Right kidney (tissue), 9 donors: ENCODE data around the gene P3H2.
"Not testable (repeated sequence)": the region's sequence is repeated elsewhere in the genome, so short reads cannot be mapped to it uniquely, and the experiment has no call there.

ENCODE experiments used
- DNase-seq: peaks from one replicate; pipeline ENCODE4 v3.0.0-alpha.2; 2016
- long read RNA-seq, 8 donors: transcript quantifications; one replicate each; lab custom pipeline, GENCODE V29; 2026

Gene P3H2, protein sequence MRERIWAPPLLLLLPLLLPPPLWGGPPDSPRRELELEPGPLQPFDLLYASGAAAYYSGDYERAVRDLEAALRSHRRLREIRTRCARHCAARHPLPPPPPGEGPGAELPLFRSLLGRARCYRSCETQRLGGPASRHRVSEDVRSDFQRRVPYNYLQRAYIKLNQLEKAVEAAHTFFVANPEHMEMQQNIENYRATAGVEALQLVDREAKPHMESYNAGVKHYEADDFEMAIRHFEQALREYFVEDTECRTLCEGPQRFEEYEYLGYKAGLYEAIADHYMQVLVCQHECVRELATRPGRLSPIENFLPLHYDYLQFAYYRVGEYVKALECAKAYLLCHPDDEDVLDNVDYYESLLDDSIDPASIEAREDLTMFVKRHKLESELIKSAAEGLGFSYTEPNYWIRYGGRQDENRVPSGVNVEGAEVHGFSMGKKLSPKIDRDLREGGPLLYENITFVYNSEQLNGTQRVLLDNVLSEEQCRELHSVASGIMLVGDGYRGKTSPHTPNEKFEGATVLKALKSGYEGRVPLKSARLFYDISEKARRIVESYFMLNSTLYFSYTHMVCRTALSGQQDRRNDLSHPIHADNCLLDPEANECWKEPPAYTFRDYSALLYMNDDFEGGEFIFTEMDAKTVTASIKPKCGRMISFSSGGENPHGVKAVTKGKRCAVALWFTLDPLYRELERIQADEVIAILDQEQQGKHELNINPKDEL
- long read RNA-seq, donor 1, transcript P3H2-201 (15 exons, 3,509 nt) = major isoform, 15 of 16 reads
- long read RNA-seq, donor 1, partial matches to known transcripts = 0 of 16 reads
- long read RNA-seq, donor 1, other reads (novel, unspliced or antisense) = 0 of 16 reads
- long read RNA-seq, donor 2, transcript P3H2-201 (15 exons, 3,509 nt) = major isoform, 6 of 8 reads
- long read RNA-seq, donor 2, partial matches to known transcripts = 0 of 8 reads
- long read RNA-seq, donor 2, other reads (novel, unspliced or antisense) = 0 of 8 reads
- long read RNA-seq, donor 3, transcript P3H2-201 (15 exons, 3,509 nt) = major isoform, 13 of 17 reads
- long read RNA-seq, donor 3, partial matches to known transcripts = 0 of 17 reads
- long read RNA-seq, donor 3, other reads (novel, unspliced or antisense) = 0 of 17 reads
- long read RNA-seq, donor 4, transcript P3H2-201 (15 exons, 3,509 nt) = major isoform, 15 of 28 reads
- long read RNA-seq, donor 4, transcript P3H2-210 (2 exons, 472 nt) = minor isoform, 6 of 28 reads
- long read RNA-seq, donor 4, partial matches to known transcripts = 6 of 28 reads
- long read RNA-seq, donor 4, other reads (novel, unspliced or antisense) = 0 of 28 reads
- long read RNA-seq, donor 5, transcript P3H2-201 (15 exons, 3,509 nt) = major isoform, 15 of 21 reads
- long read RNA-seq, donor 5, partial matches to known transcripts = 5 of 21 reads
- long read RNA-seq, donor 5, other reads (novel, unspliced or antisense) = 0 of 21 reads
- long read RNA-seq, donor 6, transcript P3H2-201 (15 exons, 3,509 nt) = major isoform, 22 of 35 reads
- long read RNA-seq, donor 6, partial matches to known transcripts = 11 of 35 reads
- long read RNA-seq, donor 6, other reads (novel, unspliced or antisense) = 0 of 35 reads
- long read RNA-seq, donor 7, transcript P3H2-210 (2 exons, 472 nt) = minor isoform, 5 of 33 reads
- long read RNA-seq, donor 7, transcript P3H2-201 (15 exons, 3,509 nt) = major isoform, 22 of 33 reads
- long read RNA-seq, donor 7, partial matches to known transcripts = 6 of 33 reads
- long read RNA-seq, donor 7, other reads (novel, unspliced or antisense) = 0 of 33 reads
- long read RNA-seq, donor 8, transcript P3H2-201 (15 exons, 3,509 nt) = major isoform, 22 of 26 reads
- long read RNA-seq, donor 8, partial matches to known transcripts = 0 of 26 reads
- long read RNA-seq, donor 8, other reads (novel, unspliced or antisense) = 0 of 26 reads

DNA sequence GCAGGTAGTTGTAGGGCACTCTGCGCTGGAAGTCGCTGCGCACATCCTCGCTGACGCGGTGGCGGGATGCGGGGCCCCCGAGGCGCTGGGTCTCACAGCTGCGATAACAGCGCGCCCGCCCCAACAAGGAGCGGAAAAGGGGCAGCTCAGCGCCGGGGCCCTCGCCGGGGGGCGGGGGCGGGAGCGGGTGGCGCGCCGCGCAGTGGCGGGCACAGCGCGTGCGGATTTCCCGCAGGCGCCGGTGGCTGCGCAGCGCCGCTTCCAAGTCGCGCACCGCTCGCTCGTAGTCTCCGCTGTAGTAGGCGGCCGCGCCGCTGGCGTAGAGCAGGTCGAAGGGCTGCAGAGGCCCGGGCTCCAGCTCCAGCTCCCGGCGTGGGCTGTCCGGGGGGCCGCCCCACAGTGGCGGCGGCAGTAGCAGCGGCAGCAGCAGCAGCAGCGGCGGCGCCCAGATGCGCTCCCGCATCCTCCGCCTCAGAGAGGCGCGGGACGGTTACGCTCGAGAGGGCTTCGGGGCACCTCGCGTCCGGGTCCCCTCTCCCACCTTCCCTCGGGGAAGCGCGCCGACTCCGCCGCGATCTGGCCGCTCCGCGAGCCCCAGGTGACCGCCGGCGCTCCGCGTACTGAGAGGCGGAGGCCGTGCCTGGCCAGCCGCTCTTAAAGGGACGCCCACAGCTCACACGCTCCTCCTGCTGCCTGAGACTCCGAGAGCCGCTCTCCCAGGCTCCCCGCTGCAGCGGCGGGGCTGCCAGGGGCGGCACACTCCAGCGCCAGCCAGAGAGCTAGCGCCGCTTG, at the start of gene P3H2:
Gene P3H2 (minus strand): TSS at position 629 of the 792 bp plus-strand sequence. CDS start 166 bp downstream, at position 463.
- DNase-seq = peak; percentile 99

DNA sequence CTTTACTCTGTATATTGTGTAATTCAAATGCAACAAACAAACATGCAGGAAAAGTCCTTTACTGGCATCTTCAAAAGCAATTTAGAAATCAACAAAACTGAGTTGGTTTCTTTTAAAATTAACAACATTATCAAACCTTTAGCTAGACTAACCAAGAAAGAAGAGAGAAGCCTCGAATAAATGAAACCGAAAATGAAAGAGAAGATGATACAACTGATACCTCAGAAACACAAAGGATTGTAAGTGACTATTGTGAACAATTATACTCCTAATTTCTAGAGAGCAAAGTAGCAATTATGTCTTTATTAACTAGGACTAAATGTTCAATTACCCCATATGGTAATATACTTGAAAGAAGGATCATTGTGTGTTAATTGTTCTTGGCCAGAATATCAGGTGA, 49.2 kb upstream of the P3H2 start:
- no peak for DNase-seq

DNA sequence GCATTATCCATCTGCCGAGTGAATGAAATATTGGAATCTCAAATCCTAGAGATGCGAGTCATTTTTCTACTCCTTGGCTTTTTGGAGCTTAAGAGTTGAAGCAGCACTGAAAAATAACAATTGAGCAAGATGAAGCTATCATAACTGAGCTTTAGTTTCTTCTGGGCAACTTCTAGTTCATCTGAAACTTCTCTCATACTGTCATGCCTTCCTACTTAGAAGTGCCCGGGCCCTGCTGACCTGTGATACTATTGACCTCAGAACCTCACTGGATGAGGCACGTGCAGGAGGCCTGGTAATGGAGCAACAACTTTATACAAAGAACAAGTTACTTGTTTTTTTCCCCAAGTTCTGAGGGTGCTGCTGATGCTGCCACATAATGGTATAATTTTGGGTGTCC, 48.5 kb upstream of the P3H2 start:
- DNase-seq = no peak

DNA sequence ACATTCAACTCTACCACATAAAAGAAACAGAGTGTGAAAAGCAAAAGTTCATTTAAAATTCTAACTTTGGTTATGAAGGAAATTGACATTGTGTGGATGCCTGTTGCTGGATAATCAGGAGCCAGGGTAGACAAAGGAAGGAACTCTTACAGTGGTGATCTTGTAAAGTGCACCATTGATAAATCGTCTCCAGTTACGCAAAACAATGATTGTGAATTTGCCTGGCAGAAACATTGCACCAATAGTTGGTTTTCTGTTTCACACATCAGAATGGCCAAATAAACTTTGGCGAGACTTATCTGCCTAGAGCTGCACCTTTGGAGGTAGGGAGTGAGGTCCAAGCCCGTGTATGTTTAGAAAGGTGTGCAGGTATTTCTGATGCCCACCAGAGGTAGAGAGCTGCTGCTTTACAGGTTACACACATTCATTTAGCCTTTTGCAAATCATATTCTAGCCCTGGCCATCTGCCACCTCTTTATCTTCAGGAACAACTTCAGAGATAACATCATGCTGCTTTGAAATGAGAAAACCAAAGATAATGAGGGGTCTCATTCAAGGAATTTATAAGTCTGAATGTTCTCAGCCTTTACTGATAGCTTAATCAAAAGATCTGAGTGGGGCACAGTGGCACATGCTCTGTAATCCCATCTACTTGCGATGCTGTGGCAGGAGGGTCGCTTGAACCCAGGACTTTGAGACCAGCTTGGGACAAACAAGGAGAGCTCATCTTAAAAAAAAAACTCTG, 47.4 kb upstream of the P3H2 start:
- no peak for DNase-seq

DNA sequence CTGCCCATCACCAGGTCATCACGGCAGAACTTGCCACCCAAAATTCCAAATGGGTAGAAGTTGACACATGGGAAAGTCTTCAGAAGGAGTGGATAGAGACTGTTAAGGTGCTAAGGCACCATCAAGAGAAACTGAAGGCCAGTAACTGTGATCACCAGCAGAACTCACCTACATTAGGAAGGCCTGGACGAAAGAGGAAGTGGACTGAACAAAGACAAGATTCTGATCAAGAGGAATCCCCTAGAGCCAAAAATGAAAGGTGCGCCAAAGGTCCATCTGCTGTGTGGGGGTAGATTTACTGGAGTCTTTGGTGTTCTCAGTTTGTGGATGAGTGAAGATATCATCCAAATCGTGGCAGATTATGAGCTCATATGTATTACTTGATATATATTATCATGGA, 46.3 kb upstream of the P3H2 start:
- DNase-seq = no peak

DNA sequence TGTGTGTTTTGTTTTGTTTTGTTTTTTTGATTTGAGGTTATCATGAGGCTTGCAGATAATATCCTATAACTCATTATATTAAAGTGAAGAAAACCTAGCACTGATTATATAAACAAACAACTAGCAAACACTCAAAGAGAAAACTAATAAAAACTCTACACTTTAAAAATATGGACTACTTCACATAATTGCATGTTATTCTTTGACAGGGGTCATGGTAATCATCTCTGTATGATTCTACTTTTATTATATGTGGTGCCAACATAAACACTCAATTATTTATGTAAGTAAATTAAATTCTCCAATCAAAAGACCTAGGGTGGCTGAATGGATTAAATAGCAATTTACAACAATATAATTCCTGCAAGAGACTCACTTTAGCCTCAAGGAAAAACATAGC, 44.6 kb upstream of the P3H2 start:
- DNase-seq = no peak

DNA sequence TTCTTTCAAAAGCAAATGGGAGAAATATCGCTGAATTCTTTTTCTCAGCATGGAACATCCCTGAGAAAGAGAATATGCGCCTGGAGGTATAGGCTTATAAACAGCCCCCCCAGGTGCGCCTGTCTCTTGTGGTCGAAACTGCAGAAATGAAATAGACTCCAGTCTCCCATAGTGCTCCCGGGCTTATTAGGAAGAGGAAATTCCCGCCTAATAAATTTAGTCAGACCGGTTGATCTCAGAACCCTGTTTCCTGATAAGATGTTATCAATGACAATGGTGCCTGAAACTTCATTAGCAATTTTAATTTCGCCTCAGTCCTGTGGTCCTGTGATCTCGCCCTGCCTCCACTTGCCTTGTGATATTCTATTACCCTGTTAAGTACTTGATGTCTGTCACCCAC, 41.3 kb upstream of the P3H2 start:
- DNase-seq = not testable (repeated sequence)

DNA sequence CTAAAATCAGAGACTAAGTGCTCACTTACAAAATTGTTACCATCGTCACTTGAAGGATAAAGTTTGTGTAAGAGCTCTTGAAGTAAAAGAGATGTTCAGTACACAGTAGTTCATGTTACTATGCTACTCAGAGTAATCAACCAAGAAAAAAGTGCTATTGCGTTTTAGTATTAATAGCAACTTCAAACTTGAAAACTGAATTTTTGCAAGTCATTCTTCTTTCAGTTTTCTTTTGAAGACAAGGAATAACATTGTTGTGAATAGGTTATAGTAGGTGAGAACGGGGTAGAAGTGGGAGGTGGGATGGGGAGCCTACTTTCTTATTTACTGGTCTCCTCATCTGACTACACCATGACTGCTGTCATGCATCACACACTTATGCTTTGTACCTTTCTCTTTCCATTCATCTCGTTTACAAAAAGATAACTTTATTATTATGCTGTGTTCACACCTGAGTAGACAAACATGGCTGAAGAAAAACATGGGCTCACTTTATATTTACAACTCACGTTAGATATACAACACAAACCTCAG, 39.3 kb upstream of the P3H2 start:
- no peak for DNase-seq

DNA sequence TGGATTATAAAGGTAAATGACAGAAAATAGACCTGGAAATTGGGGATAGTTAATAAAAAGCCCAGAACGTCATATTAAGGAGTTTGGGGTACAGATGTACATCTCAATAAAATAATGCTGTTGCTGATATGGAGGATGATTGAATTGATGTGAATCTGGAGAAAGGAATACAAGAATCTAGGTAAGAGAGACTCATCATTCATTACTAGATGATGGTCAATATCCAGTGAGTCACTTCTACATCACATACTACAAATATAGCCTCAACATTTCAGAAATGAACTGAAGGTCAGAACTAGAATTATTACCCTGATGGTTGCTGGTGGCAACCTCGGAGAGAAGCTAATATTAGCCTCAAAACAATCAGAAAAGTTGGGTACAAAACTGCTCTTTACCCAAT, 37.6 kb upstream of the P3H2 start:
- DNase-seq = no peak

DNA sequence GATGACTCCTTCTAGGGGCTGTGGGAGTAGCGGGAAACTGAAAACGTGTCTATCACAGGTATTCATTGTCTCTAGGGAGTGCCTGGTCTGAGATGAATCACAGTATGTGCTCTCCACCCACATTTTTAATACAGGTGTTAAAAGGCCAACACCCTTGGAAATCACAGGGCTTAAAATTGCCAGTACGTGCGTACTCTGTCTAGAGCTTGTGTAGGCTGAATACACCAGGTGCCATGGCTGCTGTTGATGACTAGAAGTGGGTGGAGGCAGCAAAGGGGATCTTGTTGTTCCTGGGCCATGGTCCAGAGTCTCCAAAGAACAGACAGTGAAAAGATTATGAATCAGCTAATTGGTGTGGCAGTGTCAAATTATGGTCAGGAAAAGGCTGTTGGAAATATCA, 35.1 kb upstream of the P3H2 start:
- no peak for DNase-seq

DNA sequence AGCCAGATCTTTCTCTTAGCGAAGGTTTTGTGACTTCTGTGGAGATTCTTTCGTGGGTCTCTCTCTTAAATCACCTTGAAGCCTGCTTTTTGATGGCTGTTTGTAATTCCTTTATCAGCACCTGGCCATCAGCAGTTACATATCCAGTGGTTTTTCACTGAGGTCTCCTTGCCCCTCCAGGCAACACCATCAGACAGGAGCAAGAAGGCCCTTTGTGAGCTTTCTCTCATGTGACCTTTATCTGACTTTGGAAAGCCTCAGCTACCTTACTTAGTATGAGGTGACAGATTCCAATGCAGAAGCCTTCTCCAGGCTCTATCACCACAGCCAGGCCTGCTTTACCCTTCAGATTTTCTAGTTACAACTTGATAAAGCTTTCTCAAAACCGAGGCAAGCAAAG, 30.0 kb upstream of the P3H2 start:
- DNase-seq = no peak

DNA sequence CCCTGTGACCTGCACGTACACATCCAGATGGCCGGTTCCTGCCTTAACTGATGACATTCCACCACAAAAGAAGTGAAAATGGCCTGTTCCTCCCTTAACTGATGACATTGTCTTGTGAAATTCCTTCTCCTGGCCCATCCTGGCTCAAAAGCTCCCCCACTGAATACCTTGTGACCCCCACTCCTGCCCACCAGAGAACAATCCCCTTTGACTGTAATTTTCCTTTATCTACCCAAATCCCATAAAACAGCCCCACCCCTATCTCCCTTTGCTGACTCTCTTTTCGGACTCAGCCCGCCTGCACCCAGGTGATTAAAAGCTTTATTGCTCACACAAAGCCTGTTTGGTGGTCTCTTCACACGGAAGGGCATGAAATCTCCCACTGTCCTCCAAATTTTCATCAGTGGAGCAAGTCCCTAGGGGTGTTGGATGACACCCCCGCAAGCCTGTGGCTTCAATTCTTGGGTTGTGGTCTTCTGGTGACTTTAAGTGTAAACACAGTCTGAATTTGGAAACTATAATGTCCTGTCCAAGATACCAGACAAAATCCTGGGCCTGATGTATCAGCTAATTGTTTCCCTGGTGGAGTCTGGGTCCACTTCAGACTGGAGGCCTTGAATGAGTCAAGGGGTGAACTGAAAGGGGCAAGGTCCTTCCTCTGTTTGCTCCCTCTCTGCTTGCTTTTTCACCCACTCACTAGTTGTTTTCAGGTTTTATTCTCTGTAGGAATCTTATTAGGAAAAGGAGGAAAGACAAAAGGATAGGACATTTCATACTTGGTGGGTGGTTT, 29.3 kb upstream of the P3H2 start:
- DNase-seq = not testable (repeated sequence)

DNA sequence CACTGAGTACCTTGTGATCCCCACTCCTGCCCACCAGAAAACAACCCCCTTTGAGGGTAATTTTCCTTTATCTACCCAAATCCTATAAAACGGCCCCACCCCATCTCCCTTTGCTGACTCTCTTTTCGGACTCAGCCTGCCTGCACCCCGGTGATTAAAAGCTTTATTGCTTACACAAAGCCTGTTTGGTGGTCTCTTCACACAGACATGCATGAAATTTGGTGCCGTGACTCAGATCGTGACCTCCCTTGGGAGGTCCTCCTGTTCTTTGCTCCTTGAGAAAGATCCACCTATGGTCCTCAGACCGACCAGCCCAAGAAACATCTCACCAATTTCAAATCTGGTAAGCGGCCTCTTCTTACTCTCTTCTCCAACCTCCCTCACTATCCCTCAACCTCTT, 24.1 kb upstream of the P3H2 start:
- DNase-seq = not testable (repeated sequence)

DNA sequence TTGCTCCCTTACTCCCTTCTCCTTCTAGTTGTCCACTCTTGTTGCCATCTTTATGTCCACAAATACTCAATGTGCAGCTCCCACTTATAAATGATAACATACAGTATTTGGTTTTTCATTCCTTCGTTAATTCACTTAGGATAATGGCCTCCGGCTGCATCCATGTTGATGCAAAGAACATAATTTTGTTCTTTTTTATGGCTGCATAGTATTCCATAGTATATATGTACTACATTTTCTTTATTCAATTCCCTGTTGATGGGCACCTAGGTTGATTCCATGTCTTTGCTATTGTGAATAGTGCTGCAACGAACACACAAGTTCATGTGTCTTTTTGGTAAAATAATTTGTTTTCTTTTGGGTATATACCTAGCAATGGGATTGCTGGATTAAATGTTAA, 21.3 kb upstream of the P3H2 start:
- DNase-seq = no peak

DNA sequence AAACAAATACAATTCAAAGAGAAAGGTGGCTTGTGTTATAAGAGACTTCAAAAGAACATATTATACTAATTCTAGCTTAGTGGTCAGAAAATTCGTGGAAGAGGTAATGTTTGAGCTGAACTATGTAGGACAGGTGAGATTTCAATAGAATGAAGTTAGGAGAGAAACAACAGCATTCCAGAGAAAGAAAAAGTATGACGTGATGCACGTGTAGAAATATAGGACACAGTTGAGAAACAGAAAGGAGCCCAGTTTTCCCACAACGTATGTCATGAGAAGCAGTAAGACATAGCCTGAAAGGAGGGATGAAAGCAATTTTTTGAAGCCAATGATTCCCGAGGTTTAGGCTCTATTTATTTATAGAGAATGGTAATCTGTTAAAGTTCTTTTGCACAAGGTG, 18.7 kb upstream of the P3H2 start:
- no peak for DNase-seq

DNA sequence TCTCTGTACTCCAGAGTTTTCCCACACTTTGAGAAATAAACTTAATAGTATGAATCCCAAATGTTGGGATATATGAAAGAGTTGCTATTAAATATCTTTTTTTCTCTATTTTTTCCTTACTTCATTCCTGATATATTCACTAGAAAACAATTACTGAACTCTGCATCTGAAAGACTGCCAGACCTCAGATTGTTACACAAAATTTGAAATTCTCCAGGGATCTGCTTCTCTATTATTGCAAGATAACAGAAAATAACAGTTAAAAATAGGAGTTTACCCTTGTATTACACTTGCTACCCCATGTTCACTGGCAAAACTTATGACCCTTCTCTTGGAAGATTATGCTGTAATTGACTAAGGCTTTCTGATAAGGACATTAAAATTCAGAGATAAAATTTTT, 11.7 kb upstream of the P3H2 start:
- no peak for DNase-seq

DNA sequence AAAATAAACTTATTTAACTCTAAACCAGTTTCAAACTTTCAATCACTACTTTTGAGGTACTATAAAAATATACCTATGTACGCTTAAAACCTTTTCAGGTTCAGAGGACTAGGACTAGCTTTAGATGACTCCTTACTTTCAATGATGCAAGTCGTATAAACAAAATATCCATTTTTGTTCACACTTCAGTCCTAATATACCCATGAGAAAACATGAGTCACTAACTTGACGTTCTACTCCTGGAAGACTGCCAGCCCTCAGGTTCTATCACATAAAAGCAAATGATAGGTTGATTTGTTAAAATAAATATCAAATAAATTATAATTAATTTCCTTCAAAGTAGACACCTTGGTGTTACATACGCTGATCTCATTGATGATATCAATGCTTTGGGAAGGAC, 10.6 kb upstream of the P3H2 start:
- DNase-seq = no peak

DNA sequence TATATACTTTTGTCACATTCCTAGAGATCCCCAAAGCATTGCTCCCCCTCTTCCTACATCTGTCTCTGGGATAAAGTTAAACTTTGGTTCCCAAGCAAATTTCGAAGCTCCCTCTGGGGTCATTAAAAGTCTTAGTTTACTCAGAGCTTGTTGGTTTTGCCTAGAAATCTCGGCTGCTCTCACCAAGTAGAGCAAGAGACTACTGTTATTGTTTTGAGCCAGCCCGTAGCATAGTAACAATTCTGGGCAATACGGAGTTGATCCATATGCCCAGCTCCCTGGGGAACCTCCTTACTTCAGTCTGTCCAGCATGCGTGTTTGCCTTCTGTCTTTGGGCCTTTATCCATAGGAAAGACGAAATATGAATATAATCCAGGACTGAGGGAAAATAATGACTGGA, 10.0 kb upstream of the P3H2 start:
- DNase-seq = no peak

DNA sequence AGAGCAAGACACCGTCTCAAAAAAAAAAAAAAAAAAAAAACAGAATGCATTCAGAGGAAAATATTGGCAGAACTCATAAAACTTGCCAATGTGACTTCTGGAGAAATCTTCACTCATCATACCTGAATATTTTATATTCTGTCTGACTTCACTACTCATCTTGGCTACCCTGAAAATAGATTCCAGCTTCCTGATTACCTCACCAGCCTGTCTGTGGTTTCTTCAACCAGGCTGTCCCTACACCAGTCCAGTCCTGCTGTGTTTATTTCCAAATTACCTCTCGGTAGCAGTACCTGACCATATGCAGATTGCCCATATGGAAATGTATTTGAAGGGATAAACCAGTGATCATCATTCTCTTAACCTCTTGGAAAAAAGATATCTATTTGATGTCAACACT, 9.3 kb upstream of the P3H2 start:
- DNase-seq = no peak
